SK-N-SH treated with all-trans-retinoic acid at 6 μM for 48 hours (cell line): ENCODE results near the gene ABCG4.
"Not testable (repeated sequence)": the region's sequence is repeated elsewhere in the genome, so short reads cannot be mapped to it uniquely, and the experiment has no call there.

ENCODE experiments used
- ATAC-seq: fragments of 200-7000 bp; cut with Tn5 transposase; 3 replicates; pipeline ENCODE4 v1.9.1; 2020; ENCODE audit warnings: mild to moderate bottlenecking, moderate library complexity
- ARNTL ChIP-seq: fragments of 450-650 bp; formaldehyde crosslinking; IDR thresholded peaks from 2 replicates; pipeline ENCODE4 v1.5.0; 2020; ENCODE audit warnings: low read depth, mild to moderate bottlenecking, moderate library complexity, borderline replicate concordance
- BACH2 ChIP-seq: fragments of 250-450 bp; sonication (Bioruptor Pico); IDR thresholded peaks from 2 replicates; pipeline ENCODE4 v1.9.0; 2021; ENCODE audit warnings: mild to moderate bottlenecking, borderline replicate concordance
- CSDC2 ChIP-seq: fragments of 250-450 bp; sonication (Bioruptor Pico); IDR thresholded peaks from 2 replicates; pipeline ENCODE4 v1.5.0; 2020; ENCODE audit warnings: mild to moderate bottlenecking, moderate library complexity
- ESRRG ChIP-seq: fragments of 250-450 bp; sonication (Bioruptor Pico); IDR thresholded peaks from 2 replicates; pipeline ENCODE4 v1.6.1; 2021; ENCODE audit warnings: mild to moderate bottlenecking
- GLIS3 ChIP-seq: fragments of 250-450 bp; sonication (Bioruptor Pico); IDR thresholded peaks from 2 replicates; pipeline ENCODE4 v1.5.0; 2020; ENCODE audit warnings: mild to moderate bottlenecking, moderate library complexity
- PPARA ChIP-seq: fragments of 250-450 bp; sonication (Bioruptor Pico); IDR thresholded peaks from 2 replicates; pipeline ENCODE4 v1.5.0; 2020; ENCODE audit warnings: mild to moderate bottlenecking, borderline replicate concordance
- RARB ChIP-seq: fragments of 250-450 bp; sonication (Bioruptor Pico); IDR thresholded peaks from 2 replicates; pipeline ENCODE4 v1.8.0; 2021; ENCODE audit warnings: mild to moderate bottlenecking, moderate library complexity
- SNAI2 ChIP-seq: fragments of 250-450 bp; sonication (Bioruptor Pico); IDR thresholded peaks from 2 replicates; pipeline ENCODE4 v1.5.0; 2020; ENCODE audit warnings: mild to moderate bottlenecking, moderate library complexity
- TCF4 ChIP-seq: fragments of 250-450 bp; sonication (Bioruptor Pico); IDR thresholded peaks from 2 replicates; pipeline ENCODE4 v1.8.0; 2021; ENCODE audit warnings: mild to moderate bottlenecking, moderate library complexity, borderline replicate concordance
- TOX ChIP-seq: fragments of 250-450 bp; sonication (Bioruptor Pico); IDR thresholded peaks from 2 replicates; pipeline ENCODE4 v1.8.0; 2021; ENCODE audit warnings: mild to moderate bottlenecking, moderate library complexity, borderline replicate concordance
- ZC3H10 ChIP-seq: fragments of 250-450 bp; sonication (Bioruptor Pico); IDR thresholded peaks from 2 replicates; pipeline ENCODE4 v1.5.1; 2021; ENCODE audit warnings: mild to moderate bottlenecking, moderate library complexity
- ZFP3 ChIP-seq: fragments of 250-450 bp; sonication (Bioruptor Pico); IDR thresholded peaks from 2 replicates; pipeline ENCODE4 v1.5.0; 2020; ENCODE audit warnings: mild to moderate bottlenecking, moderate library complexity
- ZFP30 ChIP-seq: fragments of 450-650 bp; formaldehyde crosslinking; IDR thresholded peaks from 2 replicates; pipeline ENCODE4 v1.5.0; 2022; ENCODE audit warnings: mild to moderate bottlenecking, moderate library complexity
- ZNF70 ChIP-seq: fragments of 450-650 bp; formaldehyde crosslinking; IDR thresholded peaks from 2 replicates; pipeline ENCODE4 v1.5.0; 2020; ENCODE audit warnings: mild to moderate bottlenecking, moderate library complexity
- TF ChIP-seq, protein P1 (sequence below): fragments of 250-450 bp; sonication (Bioruptor Pico); IDR thresholded peaks from 2 replicates; pipeline ENCODE4 v1.8.0; 2021; ENCODE audit warnings: low read depth, mild to moderate bottlenecking, moderate library complexity, borderline replicate concordance
- TF ChIP-seq, protein P2 (sequence below): fragments of 250-450 bp; sonication (Bioruptor Pico); IDR thresholded peaks from 2 replicates; pipeline ENCODE4 v1.5.0; 2020; ENCODE audit warnings: mild to moderate bottlenecking, moderate library complexity
- TF ChIP-seq, protein P3 (sequence below): fragments of 250-450 bp; sonication (Bioruptor Pico); IDR thresholded peaks from 2 replicates; pipeline ENCODE4 v1.8.0; 2020; ENCODE audit warnings: mild to moderate bottlenecking, moderate library complexity, borderline replicate concordance
- TF ChIP-seq, protein P4 (sequence below): fragments of 250-450 bp; sonication (Bioruptor Pico); IDR thresholded peaks from 2 replicates; pipeline ENCODE4 v1.5.1; 2020; ENCODE audit warnings: low read depth, mild to moderate bottlenecking, moderate library complexity
- TF ChIP-seq, protein P5 (sequence below): fragments of 250-450 bp; sonication (Bioruptor Pico); IDR thresholded peaks from 2 replicates; pipeline ENCODE4 v1.5.1; 2021; ENCODE audit warnings: mild to moderate bottlenecking, moderate library complexity

ABCG4 gene

DNA sequence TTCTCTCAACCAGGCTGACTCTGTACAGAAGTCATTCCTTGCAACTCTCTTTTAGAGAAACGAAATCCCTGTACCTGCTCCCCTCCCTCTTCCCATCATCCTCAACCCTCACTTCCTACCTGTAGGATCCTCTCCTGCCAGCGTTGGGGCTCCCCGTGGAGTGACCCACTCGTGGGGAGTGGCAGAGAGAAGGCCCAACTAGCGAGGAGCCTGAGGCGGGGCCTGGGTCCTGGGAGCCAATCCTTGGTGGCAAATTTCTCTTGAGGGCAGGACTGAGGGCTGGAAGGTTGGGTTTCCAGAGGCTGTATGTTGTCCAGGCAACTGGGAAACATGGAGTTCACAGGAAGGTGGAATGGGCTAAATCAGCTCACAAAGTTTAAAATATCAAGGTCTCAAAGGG, 46.8 kb downstream of the ABCG4 start:
- peak; percentile 93 for ATAC-seq
- TF ChIP-seq PPARA (no peak), ZFP30 (CRISPR knock-in tag) (no peak), RARB (no peak)
- TF ChIP-seq, protein P1, sequence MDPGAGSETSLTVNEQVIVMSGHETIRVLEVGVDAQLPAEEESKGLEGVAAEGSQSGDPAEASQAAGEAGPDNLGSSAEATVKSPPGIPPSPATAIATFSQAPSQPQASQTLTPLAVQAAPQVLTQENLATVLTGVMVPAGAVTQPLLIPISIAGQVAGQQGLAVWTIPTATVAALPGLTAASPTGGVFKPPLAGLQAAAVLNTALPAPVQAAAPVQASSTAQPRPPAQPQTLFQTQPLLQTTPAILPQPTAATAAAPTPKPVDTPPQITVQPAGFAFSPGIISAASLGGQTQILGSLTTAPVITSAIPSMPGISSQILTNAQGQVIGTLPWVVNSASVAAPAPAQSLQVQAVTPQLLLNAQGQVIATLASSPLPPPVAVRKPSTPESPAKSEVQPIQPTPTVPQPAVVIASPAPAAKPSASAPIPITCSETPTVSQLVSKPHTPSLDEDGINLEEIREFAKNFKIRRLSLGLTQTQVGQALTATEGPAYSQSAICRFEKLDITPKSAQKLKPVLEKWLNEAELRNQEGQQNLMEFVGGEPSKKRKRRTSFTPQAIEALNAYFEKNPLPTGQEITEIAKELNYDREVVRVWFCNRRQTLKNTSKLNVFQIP (CRISPR knock-in tag), result no peak

DNA sequence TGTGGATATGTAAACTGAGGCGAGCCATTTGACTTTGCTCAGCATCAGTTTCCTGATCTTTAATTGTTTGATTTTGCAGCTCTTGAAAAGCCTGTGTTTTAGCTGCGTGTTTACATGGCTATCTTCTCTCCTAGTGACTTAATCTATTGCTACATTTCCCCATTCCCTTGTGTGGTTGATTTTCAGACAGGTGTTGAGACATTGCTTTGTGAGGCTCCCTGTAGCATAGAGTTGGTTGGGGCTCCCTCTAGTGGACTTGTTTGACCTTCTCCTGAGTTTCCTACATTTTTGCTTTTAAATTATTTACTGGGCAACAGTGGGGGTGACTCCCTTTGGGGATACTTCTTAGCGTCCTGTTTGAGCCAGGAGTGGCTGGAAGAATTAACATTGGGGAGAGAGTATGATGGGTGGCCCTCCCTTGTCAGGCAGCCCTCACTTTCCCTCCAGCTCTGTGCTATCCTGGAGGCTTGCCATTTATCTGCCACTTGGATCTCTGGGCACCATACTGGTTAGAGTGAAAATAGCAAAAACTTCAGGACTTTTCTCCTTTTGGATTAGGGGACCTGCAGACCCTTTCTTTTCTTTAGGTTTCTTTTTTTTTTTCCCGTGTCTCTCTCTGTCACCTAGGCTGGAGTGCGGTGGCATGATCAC, 48.1 kb downstream of the ABCG4 start:
- ATAC-seq, result peak; percentile 92
- TF ChIP-seq TOX (CRISPR knock-in tag), result no peak
- TF ChIP-seq, protein P2, sequence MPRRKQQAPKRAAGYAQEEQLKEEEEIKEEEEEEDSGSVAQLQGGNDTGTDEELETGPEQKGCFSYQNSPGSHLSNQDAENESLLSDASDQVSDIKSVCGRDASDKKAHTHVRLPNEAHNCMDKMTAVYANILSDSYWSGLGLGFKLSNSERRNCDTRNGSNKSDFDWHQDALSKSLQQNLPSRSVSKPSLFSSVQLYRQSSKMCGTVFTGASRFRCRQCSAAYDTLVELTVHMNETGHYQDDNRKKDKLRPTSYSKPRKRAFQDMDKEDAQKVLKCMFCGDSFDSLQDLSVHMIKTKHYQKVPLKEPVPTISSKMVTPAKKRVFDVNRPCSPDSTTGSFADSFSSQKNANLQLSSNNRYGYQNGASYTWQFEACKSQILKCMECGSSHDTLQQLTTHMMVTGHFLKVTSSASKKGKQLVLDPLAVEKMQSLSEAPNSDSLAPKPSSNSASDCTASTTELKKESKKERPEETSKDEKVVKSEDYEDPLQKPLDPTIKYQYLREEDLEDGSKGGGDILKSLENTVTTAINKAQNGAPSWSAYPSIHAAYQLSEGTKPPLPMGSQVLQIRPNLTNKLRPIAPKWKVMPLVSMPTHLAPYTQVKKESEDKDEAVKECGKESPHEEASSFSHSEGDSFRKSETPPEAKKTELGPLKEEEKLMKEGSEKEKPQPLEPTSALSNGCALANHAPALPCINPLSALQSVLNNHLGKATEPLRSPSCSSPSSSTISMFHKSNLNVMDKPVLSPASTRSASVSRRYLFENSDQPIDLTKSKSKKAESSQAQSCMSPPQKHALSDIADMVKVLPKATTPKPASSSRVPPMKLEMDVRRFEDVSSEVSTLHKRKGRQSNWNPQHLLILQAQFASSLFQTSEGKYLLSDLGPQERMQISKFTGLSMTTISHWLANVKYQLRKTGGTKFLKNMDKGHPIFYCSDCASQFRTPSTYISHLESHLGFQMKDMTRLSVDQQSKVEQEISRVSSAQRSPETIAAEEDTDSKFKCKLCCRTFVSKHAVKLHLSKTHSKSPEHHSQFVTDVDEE, result no peak
- no peak for TF ChIP-seq ZC3H10
- TF ChIP-seq PPARA, result no peak
- no peak for TF ChIP-seq ARNTL
- no peak for TF ChIP-seq SNAI2 (CRISPR knock-in tag)
- TF ChIP-seq TCF4 (CRISPR knock-in tag), result no peak
- TF ChIP-seq, all 23 proteins: peak for 0

DNA sequence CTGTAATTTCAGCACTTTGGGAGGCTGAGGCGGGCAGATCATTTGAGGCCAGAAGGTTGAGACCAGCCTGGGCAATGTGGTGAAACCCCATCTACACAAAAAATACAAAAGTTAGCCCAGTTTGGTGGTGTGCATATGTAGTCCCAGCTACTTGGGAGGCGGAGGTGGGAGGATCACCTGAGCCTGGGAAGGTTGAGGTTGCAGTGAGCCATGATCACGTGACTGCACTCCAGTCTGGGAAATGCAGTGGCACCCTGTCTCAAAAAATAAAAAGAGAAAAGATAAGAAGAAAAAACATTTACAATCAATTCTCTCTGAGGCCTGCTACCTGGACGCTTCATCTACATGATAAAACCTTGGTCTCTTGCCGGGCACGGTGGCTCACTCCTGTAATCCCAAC, 50.1 kb downstream of the ABCG4 start:
- TF ChIP-seq PPARA (no peak), ZNF70 (CRISPR knock-in tag) (no peak), ESRRG (CRISPR knock-in tag) (no peak), ZFP30 (CRISPR knock-in tag) (no peak), CSDC2 (CRISPR knock-in tag) (no peak), ARNTL (no peak), BACH2 (CRISPR knock-in tag) (no peak), ZFP3 (CRISPR knock-in tag) (no peak), GLIS3 (CRISPR knock-in tag) (no peak), TCF4 (CRISPR knock-in tag) (no peak)
- TF ChIP-seq, protein P3, sequence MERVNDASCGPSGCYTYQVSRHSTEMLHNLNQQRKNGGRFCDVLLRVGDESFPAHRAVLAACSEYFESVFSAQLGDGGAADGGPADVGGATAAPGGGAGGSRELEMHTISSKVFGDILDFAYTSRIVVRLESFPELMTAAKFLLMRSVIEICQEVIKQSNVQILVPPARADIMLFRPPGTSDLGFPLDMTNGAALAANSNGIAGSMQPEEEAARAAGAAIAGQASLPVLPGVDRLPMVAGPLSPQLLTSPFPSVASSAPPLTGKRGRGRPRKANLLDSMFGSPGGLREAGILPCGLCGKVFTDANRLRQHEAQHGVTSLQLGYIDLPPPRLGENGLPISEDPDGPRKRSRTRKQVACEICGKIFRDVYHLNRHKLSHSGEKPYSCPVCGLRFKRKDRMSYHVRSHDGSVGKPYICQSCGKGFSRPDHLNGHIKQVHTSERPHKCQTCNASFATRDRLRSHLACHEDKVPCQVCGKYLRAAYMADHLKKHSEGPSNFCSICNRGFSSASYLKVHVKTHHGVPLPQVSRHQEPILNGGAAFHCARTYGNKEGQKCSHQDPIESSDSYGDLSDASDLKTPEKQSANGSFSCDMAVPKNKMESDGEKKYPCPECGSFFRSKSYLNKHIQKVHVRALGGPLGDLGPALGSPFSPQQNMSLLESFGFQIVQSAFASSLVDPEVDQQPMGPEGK (CRISPR knock-in tag), result no peak
- TF ChIP-seq, protein P4, sequence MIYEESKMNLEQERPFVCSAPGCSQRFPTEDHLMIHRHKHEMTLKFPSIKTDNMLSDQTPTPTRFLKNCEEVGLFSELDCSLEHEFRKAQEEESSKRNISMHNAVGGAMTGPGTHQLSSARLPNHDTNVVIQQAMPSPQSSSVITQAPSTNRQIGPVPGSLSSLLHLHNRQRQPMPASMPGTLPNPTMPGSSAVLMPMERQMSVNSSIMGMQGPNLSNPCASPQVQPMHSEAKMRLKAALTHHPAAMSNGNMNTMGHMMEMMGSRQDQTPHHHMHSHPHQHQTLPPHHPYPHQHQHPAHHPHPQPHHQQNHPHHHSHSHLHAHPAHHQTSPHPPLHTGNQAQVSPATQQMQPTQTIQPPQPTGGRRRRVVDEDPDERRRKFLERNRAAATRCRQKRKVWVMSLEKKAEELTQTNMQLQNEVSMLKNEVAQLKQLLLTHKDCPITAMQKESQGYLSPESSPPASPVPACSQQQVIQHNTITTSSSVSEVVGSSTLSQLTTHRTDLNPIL (CRISPR knock-in tag), result no peak
- TF ChIP-seq, protein P1 (CRISPR knock-in tag), result no peak
- TF ChIP-seq, protein P5, sequence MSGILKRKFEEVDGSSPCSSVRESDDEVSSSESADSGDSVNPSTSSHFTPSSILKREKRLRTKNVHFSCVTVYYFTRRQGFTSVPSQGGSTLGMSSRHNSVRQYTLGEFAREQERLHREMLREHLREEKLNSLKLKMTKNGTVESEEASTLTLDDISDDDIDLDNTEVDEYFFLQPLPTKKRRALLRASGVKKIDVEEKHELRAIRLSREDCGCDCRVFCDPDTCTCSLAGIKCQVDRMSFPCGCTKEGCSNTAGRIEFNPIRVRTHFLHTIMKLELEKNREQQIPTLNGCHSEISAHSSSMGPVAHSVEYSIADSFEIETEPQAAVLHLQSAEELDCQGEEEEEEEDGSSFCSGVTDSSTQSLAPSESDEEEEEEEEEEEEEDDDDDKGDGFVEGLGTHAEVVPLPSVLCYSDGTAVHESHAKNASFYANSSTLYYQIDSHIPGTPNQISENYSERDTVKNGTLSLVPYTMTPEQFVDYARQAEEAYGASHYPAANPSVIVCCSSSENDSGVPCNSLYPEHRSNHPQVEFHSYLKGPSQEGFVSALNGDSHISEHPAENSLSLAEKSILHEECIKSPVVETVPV (CRISPR knock-in tag), result no peak
- TF ChIP-seq, all 23 proteins: peak for 0
- no peak for ATAC-seq

DNA sequence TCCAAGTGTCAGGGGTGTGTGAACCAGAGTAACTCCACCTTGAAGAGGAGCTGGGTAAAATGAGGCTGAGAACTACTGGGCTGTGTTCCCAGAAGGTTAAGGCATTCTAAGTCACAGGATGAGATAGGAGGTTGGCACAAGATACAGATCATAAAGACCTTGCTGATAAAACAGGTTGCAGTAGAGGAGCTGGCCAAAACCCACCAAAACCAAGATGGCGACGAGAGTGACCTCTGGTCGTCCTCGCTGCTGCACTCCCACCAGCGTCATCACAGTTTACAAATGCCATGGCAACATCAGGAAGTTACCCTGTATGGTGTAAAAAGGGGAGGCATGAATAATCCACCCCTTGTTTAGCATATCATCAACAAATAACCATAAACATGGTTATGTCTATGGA, 52.4 kb downstream of the ABCG4 start:
- ATAC-seq, result not testable (repeated sequence)
